Mesothelial cell of epicardium (in vitro differentiated cells): ENCODE measurements around the gene EXOC4. TPM values are rescaled to one million over a fixed set of nuclear protein-coding genes. Genes with fewer than 3 reads are reported as not detected.

Source experiments
- DNase-seq, 2 experiments: peaks; one replicate each; pipeline ENCODE4 v3.0.0; 2021; ENCODE audit warnings: low spot score in 2 of 2; ENCODE audit not compliant: unreplicated experiment in 2 of 2
- H3K27ac Mint-ChIP-seq: 2 replicates; pipeline ENCODE4 v1.8.0; 2021; ENCODE audit warnings: mixed read lengths
- H3K27me3 Mint-ChIP-seq: 2 replicates; pipeline ENCODE4 v1.8.0; 2021; ENCODE audit warnings: low read depth, mixed read lengths
- H3K36me3 Mint-ChIP-seq: 2 replicates; pipeline ENCODE4 v1.8.0; 2021; ENCODE audit warnings: mixed read lengths
- H3K4me1 Mint-ChIP-seq: 2 replicates; pipeline ENCODE4 v1.8.0; 2021; ENCODE audit warnings: mixed read lengths
- H3K4me3 Mint-ChIP-seq: 2 replicates; pipeline ENCODE4 v1.8.0; 2021; ENCODE audit warnings: mild to moderate bottlenecking, moderate library complexity, mixed read lengths
- H3K9me3 Mint-ChIP-seq: 2 replicates; pipeline ENCODE4 v1.8.0; 2021; ENCODE audit warnings: mixed read lengths
- CTCF ChIP-seq: fragments of 200-600 bp; sonication (generic); IDR thresholded peaks from one replicate; pipeline ENCODE4 v1.5.0; 2021; ENCODE audit warnings: antibody characterized with exemption; ENCODE audit not compliant: unreplicated experiment
- total RNA-seq: library from RNA; stranded (reverse); gene quantifications from 3 replicates; pipeline ENCODE4 v1.2.1, GENCODE V29; 2021

EXOC4 gene
- total RNA-seq, 1 donor from 2014 or later = 105 TPM

GRCh38 chr7:133297093-133297492 lies 44.2 kb downstream of the EXOC4 start:
- H3K4me1 Mint-ChIP-seq = peaks cover 18% of the 10 kb centered on the region
- H3K36me3 Mint-ChIP-seq = peaks cover 5% of the 10 kb centered on the region
- no peak overlapping the region for H3K4me3 Mint-ChIP-seq
- H3K27me3 Mint-ChIP-seq = no peaks in the 10 kb centered on the region
- DNase-seq = no peak
- TF ChIP-seq CTCF = no peak
- H3K27ac Mint-ChIP-seq = no peak overlapping the region
- H3K9me3 Mint-ChIP-seq = no peaks in the 10 kb centered on the region

- H3K4me1 Mint-ChIP-seq = peaks cover 18% of the 10 kb centered on the region
- H3K4me3 Mint-ChIP-seq = no peak overlapping the region
- no peaks in the 10 kb centered on the region for H3K36me3 Mint-ChIP-seq
- no peaks in the 10 kb centered on the region for H3K27me3 Mint-ChIP-seq
- no peak for TF ChIP-seq CTCF
- no peak for DNase-seq
- H3K27ac Mint-ChIP-seq = no peak overlapping the region
- no peaks in the 10 kb centered on the region for H3K9me3 Mint-ChIP-seq
These were observed 45.2 kb downstream of the EXOC4 start for GRCh38 chr7:133298080-133298479.

GRCh38 chr7:133299676-133300075 lies 46.8 kb downstream of the EXOC4 start:
- no peak for TF ChIP-seq CTCF
- no peak for DNase-seq
- no peaks in the 10 kb centered on the region for H3K9me3 Mint-ChIP-seq
- no peak overlapping the region for H3K27ac Mint-ChIP-seq
- H3K36me3 Mint-ChIP-seq = no peaks in the 10 kb centered on the region
- H3K4me1 Mint-ChIP-seq = peaks cover 18% of the 10 kb centered on the region
- no peaks in the 10 kb centered on the region for H3K27me3 Mint-ChIP-seq
- no peak overlapping the region for H3K4me3 Mint-ChIP-seq

- no peak for TF ChIP-seq CTCF
- no peak overlapping the region for H3K27ac Mint-ChIP-seq
- DNase-seq = no peak
- peaks cover 18% of the 10 kb centered on the region for H3K4me1 Mint-ChIP-seq
- H3K27me3 Mint-ChIP-seq = no peaks in the 10 kb centered on the region
- H3K9me3 Mint-ChIP-seq = no peaks in the 10 kb centered on the region
- H3K4me3 Mint-ChIP-seq = no peak overlapping the region
- no peaks in the 10 kb centered on the region for H3K36me3 Mint-ChIP-seq
These were observed 47.2 kb downstream of the EXOC4 start for GRCh38 chr7:133300088-133300487.

GRCh38 chr7:133300811-133301210 lies 47.9 kb downstream of the EXOC4 start:
- Mint-ChIP-seq H3K36me3 (peaks cover 2% of the 10 kb centered on the region), H3K4me3 (no peak overlapping the region), H3K27me3 (no peaks in the 10 kb centered on the region), H3K9me3 (no peaks in the 10 kb centered on the region), H3K27ac (no peak overlapping the region), H3K4me1 (peaks cover 18% of the 10 kb centered on the region)
- no peak for TF ChIP-seq CTCF
- DNase-seq = no peak

GRCh38 chr7:133301444-133301843 lies 48.6 kb downstream of the EXOC4 start:
- Mint-ChIP-seq H3K4me3 (no peak overlapping the region), H3K9me3 (no peaks in the 10 kb centered on the region), H3K27me3 (no peaks in the 10 kb centered on the region), H3K27ac (no peak overlapping the region), H3K4me1 (peaks cover 15% of the 10 kb centered on the region), H3K36me3 (peaks cover 9% of the 10 kb centered on the region)
- TF ChIP-seq CTCF = no peak
- no peak for DNase-seq
